Retinal pigment epithelial cell (primary cell): Measurements from ENCODE around the gene HCST.
"Not testable (repeated sequence)": the region's sequence is repeated elsewhere in the genome, so short reads cannot be mapped to it uniquely, and the experiment has no call there.

Experiments used
- DNase-seq: peaks from one replicate; pipeline ENCODE4 v3.0.0-alpha.2; 2010; ENCODE audit warnings: low read depth
- H3K4me3 ChIP-seq: 2 replicates; pipeline ENCODE4 v1.5.1; 2011; ENCODE audit warnings: mild to moderate bottlenecking, low read length, control low read depth, moderate library complexity
- CTCF ChIP-seq: conservative IDR thresholded peaks from 2 replicates; pipeline ENCODE4 v1.5.1; 2011; ENCODE audit warnings: low read depth, low read length, control low read depth, inconsistent platforms

The HCST gene

GRCh38 chr19:35869327-35870123 lies 32.8 kb upstream of the HCST start:
- peak overlapping the region; percentile 75 for H3K4me3 ChIP-seq
- peak; percentile 71 for DNase-seq
- no peak for TF ChIP-seq CTCF

- not testable (repeated sequence) for DNase-seq
- peak overlapping the region; percentile 75 for H3K4me3 ChIP-seq
Measured at GRCh38 chr19:35870124-35870736, 32.1 kb upstream of the HCST start.

- TF ChIP-seq CTCF: no peak
- DNase-seq: no peak
- H3K4me3 ChIP-seq: no peak overlapping the region
Measured at GRCh38 chr19:35870798-35871197, 31.5 kb upstream of the HCST start.

- H3K4me3 ChIP-seq: no peak overlapping the region
- TF ChIP-seq CTCF: no peak
- no peak for DNase-seq
Measured at GRCh38 chr19:35871611-35872010, 30.7 kb upstream of the HCST start.

GRCh38 chr19:35872180-35872579 lies 30.1 kb upstream of the HCST start:
- no peak for DNase-seq
- no peak for TF ChIP-seq CTCF

GRCh38 chr19:35874392-35874930 lies 27.9 kb upstream of the HCST start:
- no peak for TF ChIP-seq CTCF
- DNase-seq: no peak
- H3K4me3 ChIP-seq: no peak overlapping the region

More at GRCh38 chr19:35872180-35872579, 30.1 kb upstream of the HCST start:
- H3K4me3 ChIP-seq: no peak overlapping the region

GRCh38 chr19:35879068-35879467 lies 23.3 kb upstream of the HCST start:
- DNase-seq: no peak
- no peak for TF ChIP-seq CTCF
- no peak overlapping the region for H3K4me3 ChIP-seq
